ENCODE results near the gene KLC1. TPM values are rescaled to one million over a fixed set of nuclear protein-coding genes. Genes with fewer than 3 reads are reported as not detected.
A peak's percentile ranks its signal among the peaks of the same experiment; 100 is the strongest.
"Not testable (repeated sequence)": the region's sequence is repeated elsewhere in the genome, so short reads cannot be mapped to it uniquely, and the experiment has no call there.

KLC1 gene
- total and polyA plus RNA-seq, 4 donors = 71.7 to 315 (median 222) TPM

GRCh38 chr14:103604620-103605019 lies 24.4 kb upstream of the KLC1 start:
- H3K9me3 ChIP-seq (ENCODE audit: control insufficient read depth, low read length) = no peaks in the 10 kb centered on the region
- no peak overlapping the region for H3K4me3 ChIP-seq (ENCODE audit: low read length in 2 of 2)
- DNase-seq = no peak
- no peaks in the 10 kb centered on the region for H3K4me1 ChIP-seq (ENCODE audit: control insufficient read depth in 1 of 2, insufficient read depth in 2 of 2, low read length in 2 of 2)
- no peaks in the 10 kb centered on the region for H3K27me3 ChIP-seq (ENCODE audit: control insufficient read depth in 1 of 2, insufficient read depth in 2 of 2, low read length in 1 of 2)
- intact Hi-C loops (cut with DNase I) = no loop called here
- H3K36me3 ChIP-seq (ENCODE audit: control insufficient read depth in 1 of 2, insufficient read depth in 2 of 2, low read length in 1 of 2) = no peaks in the 10 kb centered on the region
- 96 to 97% methylated on average over 5 of the region's 5 CpGs for WGBS, 2 donors
- no peak for ATAC-seq (ENCODE audit: low FRiP score)
- H3K27ac ChIP-seq (ENCODE audit: low read depth in 1 of 2, low read length in 2 of 2) = no peak overlapping the region

- DNase-seq (peak; percentile 80 to 88), ATAC-seq (ENCODE audit: low FRiP score) (peak; percentile 85)
- WGBS, 2 donors = 3 to 7% methylated on average over 25 of the region's 25 CpGs
- Histone ChIP-seq H3K4me1 (ENCODE audit: control insufficient read depth in 1 of 2, insufficient read depth in 2 of 2, low read length in 2 of 2) (no peaks in the 10 kb centered on the region), H3K27ac (ENCODE audit: low read depth in 1 of 2, low read length in 2 of 2) (no peak overlapping the region), H3K27me3 (ENCODE audit: control insufficient read depth in 1 of 2, insufficient read depth in 2 of 2, low read length in 1 of 2) (no peaks in the 10 kb centered on the region), H3K36me3 (ENCODE audit: control insufficient read depth in 1 of 2, insufficient read depth in 2 of 2, low read length in 1 of 2) (no peaks in the 10 kb centered on the region), H3K9me3 (ENCODE audit: control insufficient read depth, low read length) (no peaks in the 10 kb centered on the region), H3K4me3 (ENCODE audit: low read length in 2 of 2) (no peak overlapping the region)
- intact Hi-C loops (cut with DNase I) = no loop called here
These were observed 21.9 kb upstream of the KLC1 start for GRCh38 chr14:103606963-103607668.

GRCh38 chr14:103607822-103608221 lies 21.2 kb upstream of the KLC1 start:
- H3K36me3 ChIP-seq (ENCODE audit: control insufficient read depth in 1 of 2, insufficient read depth in 2 of 2, low read length in 1 of 2) = no peaks in the 10 kb centered on the region
- H3K4me3 ChIP-seq (ENCODE audit: low read length in 2 of 2) = no peak overlapping the region
- H3K27me3 ChIP-seq (ENCODE audit: control insufficient read depth in 1 of 2, insufficient read depth in 2 of 2, low read length in 1 of 2) = no peaks in the 10 kb centered on the region
- 45 to 51% methylated on average over 15 of the region's 15 CpGs for WGBS, 2 donors
- H3K9me3 ChIP-seq (ENCODE audit: control insufficient read depth, low read length) = no peaks in the 10 kb centered on the region
- no peak overlapping the region for H3K27ac ChIP-seq (ENCODE audit: low read depth in 1 of 2, low read length in 2 of 2)
- no peaks in the 10 kb centered on the region for H3K4me1 ChIP-seq (ENCODE audit: control insufficient read depth in 1 of 2, insufficient read depth in 2 of 2, low read length in 2 of 2)
- DNase-seq (no peak), ATAC-seq (ENCODE audit: low FRiP score) (no peak)
- intact Hi-C loops (cut with DNase I) = no loop called here

- H3K9me3 ChIP-seq (ENCODE audit: control insufficient read depth, low read length); H3K4me1 ChIP-seq (ENCODE audit: control insufficient read depth in 1 of 2, insufficient read depth in 2 of 2, low read length in 2 of 2); intact Hi-C loops (cut with DNase I); H3K27me3 ChIP-seq (ENCODE audit: control insufficient read depth in 1 of 2, insufficient read depth in 2 of 2, low read length in 1 of 2); H3K27ac ChIP-seq (ENCODE audit: low read depth in 1 of 2, low read length in 2 of 2); H3K36me3 ChIP-seq (ENCODE audit: control insufficient read depth in 1 of 2, insufficient read depth in 2 of 2, low read length in 1 of 2); ATAC-seq (ENCODE audit: low FRiP score); H3K4me3 ChIP-seq (ENCODE audit: low read length in 2 of 2); DNase-seq: not testable (repeated sequence)
- 94 to 96% methylated on average over 3 to 4 of the region's 4 CpGs for WGBS, 2 donors
These were observed 19.9 kb upstream of the KLC1 start for GRCh38 chr14:103609081-103609480.

- DNase-seq (no peak), ATAC-seq (ENCODE audit: low FRiP score) (no peak)
- WGBS, 2 donors = 91 to 98% methylated on average over 2 of the region's 2 CpGs
These were observed 17.8 kb upstream of the KLC1 start for GRCh38 chr14:103611215-103611614.

GRCh38 chr14:103613517-103613916 lies 15.5 kb upstream of the KLC1 start:
- H3K9me3 ChIP-seq (ENCODE audit: control insufficient read depth, low read length) = no peaks in the 10 kb centered on the region
- ATAC-seq (ENCODE audit: low FRiP score) (no peak), DNase-seq (no peak)
- WGBS, 2 donors = 93 to 95% methylated on average over 4 of the region's 4 CpGs
- no peaks in the 10 kb centered on the region for H3K4me1 ChIP-seq (ENCODE audit: control insufficient read depth in 1 of 2, insufficient read depth in 2 of 2, low read length in 2 of 2)
- no peak overlapping the region for H3K27ac ChIP-seq (ENCODE audit: low read depth in 1 of 2, low read length in 2 of 2)
- no peaks in the 10 kb centered on the region for H3K27me3 ChIP-seq (ENCODE audit: control insufficient read depth in 1 of 2, insufficient read depth in 2 of 2, low read length in 1 of 2)
- H3K36me3 ChIP-seq (ENCODE audit: control insufficient read depth in 1 of 2, insufficient read depth in 2 of 2, low read length in 1 of 2) = no peaks in the 10 kb centered on the region
- no peak overlapping the region for H3K4me3 ChIP-seq (ENCODE audit: low read length in 2 of 2)
- intact Hi-C loops (cut with DNase I) = no loop called here

More at GRCh38 chr14:103611215-103611614, 17.8 kb upstream of the KLC1 start:
- Histone ChIP-seq H3K27me3 (ENCODE audit: control insufficient read depth in 1 of 2, insufficient read depth in 2 of 2, low read length in 1 of 2) (no peaks in the 10 kb centered on the region), H3K4me1 (ENCODE audit: control insufficient read depth in 1 of 2, insufficient read depth in 2 of 2, low read length in 2 of 2) (no peaks in the 10 kb centered on the region), H3K9me3 (ENCODE audit: control insufficient read depth, low read length) (no peaks in the 10 kb centered on the region), H3K27ac (ENCODE audit: low read depth in 1 of 2, low read length in 2 of 2) (no peak overlapping the region), H3K4me3 (ENCODE audit: low read length in 2 of 2) (no peak overlapping the region), H3K36me3 (ENCODE audit: control insufficient read depth in 1 of 2, insufficient read depth in 2 of 2, low read length in 1 of 2) (no peaks in the 10 kb centered on the region)
- intact Hi-C loops (cut with DNase I) = no loop called here

GRCh38 chr14:103616635-103617300 lies 12.2 kb upstream of the KLC1 start:
- intact Hi-C loops (cut with DNase I) = no loop called here
- Histone ChIP-seq H3K4me3 (ENCODE audit: low read length in 2 of 2) (no peak overlapping the region), H3K27ac (ENCODE audit: low read depth in 1 of 2, low read length in 2 of 2) (no peak overlapping the region), H3K27me3 (ENCODE audit: control insufficient read depth in 1 of 2, insufficient read depth in 2 of 2, low read length in 1 of 2) (no peaks in the 10 kb centered on the region), H3K36me3 (ENCODE audit: control insufficient read depth in 1 of 2, insufficient read depth in 2 of 2, low read length in 1 of 2) (no peaks in the 10 kb centered on the region), H3K4me1 (ENCODE audit: control insufficient read depth in 1 of 2, insufficient read depth in 2 of 2, low read length in 2 of 2) (no peaks in the 10 kb centered on the region), H3K9me3 (ENCODE audit: control insufficient read depth, low read length) (no peaks in the 10 kb centered on the region)
- 74 to 76% methylated on average over 17 of the region's 17 CpGs for WGBS, 2 donors
- DNase-seq (no peak), ATAC-seq (ENCODE audit: low FRiP score) (no peak)

GRCh38 chr14:103619057-103619456 lies 10.0 kb upstream of the KLC1 start:
- WGBS, 2 donors = 59 to 67% methylated on average over 5 of the region's 5 CpGs
- DNase-seq = no peak
- H3K27me3 ChIP-seq (ENCODE audit: control insufficient read depth in 1 of 2, insufficient read depth in 2 of 2, low read length in 1 of 2) = no peaks in the 10 kb centered on the region
- no peaks in the 10 kb centered on the region for H3K36me3 ChIP-seq (ENCODE audit: control insufficient read depth in 1 of 2, insufficient read depth in 2 of 2, low read length in 1 of 2)
- intact Hi-C loops (cut with DNase I) = no loop called here
- H3K4me3 ChIP-seq (ENCODE audit: low read length in 2 of 2) = no peak overlapping the region
- no peaks in the 10 kb centered on the region for H3K9me3 ChIP-seq (ENCODE audit: control insufficient read depth, low read length)
- ATAC-seq (ENCODE audit: low FRiP score) = no peak
- no peak overlapping the region for H3K27ac ChIP-seq (ENCODE audit: low read depth in 1 of 2, low read length in 2 of 2)
- no peaks in the 10 kb centered on the region for H3K4me1 ChIP-seq (ENCODE audit: control insufficient read depth in 1 of 2, insufficient read depth in 2 of 2, low read length in 2 of 2)

GRCh38 chr14:103621860-103622259 lies 7.2 kb upstream of the KLC1 start:
- 91 to 95% methylated on average over 5 of the region's 5 CpGs for WGBS, 2 donors
- no peaks in the 10 kb centered on the region for H3K36me3 ChIP-seq (ENCODE audit: control insufficient read depth in 1 of 2, insufficient read depth in 2 of 2, low read length in 1 of 2)
- intact Hi-C loops (cut with DNase I) = no loop called here
- H3K27ac ChIP-seq (ENCODE audit: low read depth in 1 of 2, low read length in 2 of 2) = no peak overlapping the region
- H3K9me3 ChIP-seq (ENCODE audit: control insufficient read depth, low read length) = no peaks in the 10 kb centered on the region
- DNase-seq (no peak), ATAC-seq (ENCODE audit: low FRiP score) (no peak)
- H3K27me3 ChIP-seq (ENCODE audit: control insufficient read depth in 1 of 2, insufficient read depth in 2 of 2, low read length in 1 of 2) = no peaks in the 10 kb centered on the region
- H3K4me3 ChIP-seq (ENCODE audit: low read length in 2 of 2) = no peak overlapping the region
- H3K4me1 ChIP-seq (ENCODE audit: control insufficient read depth in 1 of 2, insufficient read depth in 2 of 2, low read length in 2 of 2) = no peaks in the 10 kb centered on the region
